HTR-8/SVneo (cell line): Measurements from ENCODE around the gene STAP2.
A peak's percentile ranks its signal among the peaks of the same experiment; 100 is the strongest.
"Not testable (repeated sequence)": the region's sequence is repeated elsewhere in the genome, so short reads cannot be mapped to it uniquely, and the experiment has no call there.

Experiments
- DNase-seq: peaks from one replicate; pipeline ENCODE4 v3.0.0; 2011; ENCODE audit warnings: low spot score, mixed read lengths; ENCODE audit not compliant: insufficient read length
- FAIRE-seq: peaks from 2 replicates; lab custom pipeline; 2011; peaks lifted over from hg19 to GRCh38; lab: Jason Lieb, UNC

Gene STAP2

GRCh38 chr19:4359627-4360000 lies 21.0 kb upstream of the STAP2 start:
- no peak for FAIRE-seq

GRCh38 chr19:4358709-4359626 lies 20.3 kb upstream of the STAP2 start:
- FAIRE-seq, result no peak
- DNase-seq, result no peak

More at GRCh38 chr19:4359627-4360000, 21.0 kb upstream of the STAP2 start:
- DNase-seq, result no peak

- DNase-seq, result no peak
- FAIRE-seq, result no peak
Measured at GRCh38 chr19:4357921-4358326, 19.3 kb upstream of the STAP2 start.

GRCh38 chr19:4357095-4357797 lies 18.6 kb upstream of the STAP2 start:
- DNase-seq, result no peak
- FAIRE-seq, result no peak

GRCh38 chr19:4354897-4355296 lies 16.3 kb upstream of the STAP2 start:
- no peak for DNase-seq
- no peak for FAIRE-seq

- no peak for DNase-seq
- FAIRE-seq, result no peak
Measured at GRCh38 chr19:4354282-4354681, 15.7 kb upstream of the STAP2 start.

- DNase-seq, result no peak
- no peak for FAIRE-seq
Measured at GRCh38 chr19:4352701-4353121, 14.1 kb upstream of the STAP2 start.

GRCh38 chr19:4350726-4351125 lies 12.1 kb upstream of the STAP2 start:
- no peak for DNase-seq
- FAIRE-seq, result no peak

- DNase-seq (no peak), FAIRE-seq (no peak)
Measured at GRCh38 chr19:4350111-4350510, 11.5 kb upstream of the STAP2 start.

GRCh38 chr19:4349225-4349624 lies 10.6 kb upstream of the STAP2 start:
- DNase-seq, FAIRE-seq: not testable (repeated sequence)

GRCh38 chr19:4347521-4347920 lies 8.9 kb upstream of the STAP2 start:
- DNase-seq (no peak), FAIRE-seq (no peak)

GRCh38 chr19:4346020-4346383 lies 7.4 kb upstream of the STAP2 start:
- FAIRE-seq, result no peak
- DNase-seq, result no peak

- no peak for FAIRE-seq
- DNase-seq, result no peak
Measured at GRCh38 chr19:4345342-4346019, 6.9 kb upstream of the STAP2 start.

GRCh38 chr19:4343370-4344307 lies 5.0 kb upstream of the STAP2 start, which contains the start of gene MPND:
Gene MPND, plus strand, starts transcription at chr19:4343562. Its CDS starts 32 bp downstream, at chr19:4343594.
- DNase-seq, result peak; percentile 64
- no peak for FAIRE-seq

- peak; percentile 98 for DNase-seq
- no peak for FAIRE-seq
Measured at GRCh38 chr19:4342615-4343369, 4.2 kb upstream of the STAP2 start.

- DNase-seq (no peak), FAIRE-seq (no peak)
Measured at GRCh38 chr19:4342314-4342614, 3.6 kb upstream of the STAP2 start.

- no peak for FAIRE-seq
- DNase-seq, result no peak
Measured at GRCh38 chr19:4337906-4338440, 654 bp downstream of the STAP2 start.

- DNase-seq (no peak), FAIRE-seq (peak; percentile 90)
Measured at GRCh38 chr19:4334929-4335570, 3.6 kb downstream of the STAP2 start.
